Testis (tissue), 2 donors: ENCODE data around the gene EFNB3.

Experiments
- POLR2A ChIP-seq: fragments of 450-650 bp; IDR thresholded peaks from one replicate; pipeline ENCODE4 v1.6.1; 2017; ENCODE audit warnings: antibody characterized with exemption, mild to moderate bottlenecking, moderate library complexity
- TF ChIP-seq, protein P1 (sequence below), 3 experiments: fragments of 450-650 bp in 2 of 3; fragments of 200-600 bp in 1 of 3; sonication (generic) in 1 of 3; IDR thresholded peaks; one replicate each; pipeline ENCODE4 v1.5.1; 2016 to 2019; ENCODE audit warnings: antibody characterized with exemption in 3 of 3, mild to moderate bottlenecking in 2 of 3, moderate library complexity in 1 of 3

DNA sequence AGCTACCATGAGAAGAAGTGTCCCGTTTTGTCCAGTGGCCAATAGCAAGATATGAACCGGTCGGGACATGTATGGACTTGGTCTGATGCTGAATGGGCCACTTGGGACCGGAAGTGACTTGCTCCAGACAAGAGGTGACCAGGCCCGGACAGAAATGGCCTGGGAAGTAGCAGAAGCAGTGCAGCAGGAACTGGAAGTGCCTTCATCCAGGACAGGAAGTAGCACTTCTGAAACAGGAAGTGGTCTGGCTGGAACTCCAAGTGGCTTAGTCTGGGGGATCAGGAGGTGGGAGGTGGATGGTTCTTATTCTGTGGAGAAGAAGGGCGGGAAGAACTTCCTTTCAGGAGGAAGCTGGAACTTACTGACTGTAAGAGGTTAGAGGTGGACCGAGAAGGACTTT lies 5.3 kb downstream of the EFNB3 start:
- TF ChIP-seq, protein P1, sequence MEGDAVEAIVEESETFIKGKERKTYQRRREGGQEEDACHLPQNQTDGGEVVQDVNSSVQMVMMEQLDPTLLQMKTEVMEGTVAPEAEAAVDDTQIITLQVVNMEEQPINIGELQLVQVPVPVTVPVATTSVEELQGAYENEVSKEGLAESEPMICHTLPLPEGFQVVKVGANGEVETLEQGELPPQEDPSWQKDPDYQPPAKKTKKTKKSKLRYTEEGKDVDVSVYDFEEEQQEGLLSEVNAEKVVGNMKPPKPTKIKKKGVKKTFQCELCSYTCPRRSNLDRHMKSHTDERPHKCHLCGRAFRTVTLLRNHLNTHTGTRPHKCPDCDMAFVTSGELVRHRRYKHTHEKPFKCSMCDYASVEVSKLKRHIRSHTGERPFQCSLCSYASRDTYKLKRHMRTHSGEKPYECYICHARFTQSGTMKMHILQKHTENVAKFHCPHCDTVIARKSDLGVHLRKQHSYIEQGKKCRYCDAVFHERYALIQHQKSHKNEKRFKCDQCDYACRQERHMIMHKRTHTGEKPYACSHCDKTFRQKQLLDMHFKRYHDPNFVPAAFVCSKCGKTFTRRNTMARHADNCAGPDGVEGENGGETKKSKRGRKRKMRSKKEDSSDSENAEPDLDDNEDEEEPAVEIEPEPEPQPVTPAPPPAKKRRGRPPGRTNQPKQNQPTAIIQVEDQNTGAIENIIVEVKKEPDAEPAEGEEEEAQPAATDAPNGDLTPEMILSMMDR (IDR thresholded peaks at IDR 0.05): no peak
- TF ChIP-seq POLR2A: no peak
